HEK293 (cell line): ENCODE data around the gene CASK.

Source experiments
- CTCF ChIP-seq: fragments of 450-650 bp; formaldehyde crosslinking; IDR thresholded peaks from 2 replicates; pipeline ENCODE4 v1.5.1; 2016; ENCODE audit warnings: missing biosample characterization, missing genetic modification characterization
- REST ChIP-seq: fragments of 450-650 bp; formaldehyde crosslinking; IDR thresholded peaks from 2 replicates; pipeline ENCODE4 v1.5.1; 2016; ENCODE audit warnings: missing biosample characterization, missing genetic modification characterization
- SETDB1 ChIP-seq: IDR thresholded peaks from one replicate; pipeline ENCODE4 v1.6.1; 2017; ENCODE audit warnings: mild to moderate bottlenecking, low read length, moderate library complexity, mixed read lengths; ENCODE audit not compliant: insufficient read length
- ZNF155 ChIP-seq: fragments of 450-650 bp; formaldehyde crosslinking; IDR thresholded peaks from 2 replicates; pipeline ENCODE4 v1.5.1; 2016; ENCODE audit warnings: missing biosample characterization, missing genetic modification characterization
- ZNF157 ChIP-seq: fragments of 450-650 bp; formaldehyde crosslinking; IDR thresholded peaks from 2 replicates; pipeline ENCODE4 v1.5.1; 2016; ENCODE audit warnings: missing biosample characterization, missing genetic modification characterization
- ZNF274 ChIP-seq, 2 experiments: fragments of 200-500 bp in 1 of 2; fragments of 450-650 bp in 1 of 2; sonication (Bioruptor generic) in 1 of 2; formaldehyde crosslinking in 1 of 2; IDR thresholded peaks; 2 replicates each; pipeline versions ENCODE4 v1.5.1 to v1.6.1; 2014 to 2016; ENCODE audit warnings: borderline replicate concordance in 1 of 2, inconsistent platforms in 1 of 2, low read length in 1 of 2, missing biosample characterization in 1 of 2, missing genetic modification characterization in 1 of 2
- ZNF558 ChIP-seq: fragments of 450-650 bp; formaldehyde crosslinking; IDR thresholded peaks from 2 replicates; pipeline ENCODE4 v1.5.1; 2016; ENCODE audit warnings: missing biosample characterization, missing genetic modification characterization
- ZNF776 ChIP-seq: fragments of 450-650 bp; formaldehyde crosslinking; IDR thresholded peaks from 2 replicates; pipeline ENCODE4 v1.5.0; 2017; ENCODE audit warnings: missing biosample characterization, missing genetic modification characterization, borderline replicate concordance
- ZXDB ChIP-seq: fragments of 450-650 bp; formaldehyde crosslinking; IDR thresholded peaks from 2 replicates; pipeline ENCODE4 v1.5.1; 2016; ENCODE audit warnings: missing biosample characterization, missing genetic modification characterization
- TF ChIP-seq, protein P1 (sequence below): fragments of 450-650 bp; formaldehyde crosslinking; IDR thresholded peaks from 2 replicates; pipeline ENCODE4 v1.5.1; 2016; ENCODE audit warnings: missing biosample characterization, missing genetic modification characterization, borderline replicate concordance
- TF ChIP-seq, protein P2 (sequence below): fragments of 450-650 bp; formaldehyde crosslinking; IDR thresholded peaks from 2 replicates; pipeline ENCODE4 v1.5.1; 2017; ENCODE audit warnings: missing biosample characterization, missing genetic modification characterization

- TF ChIP-seq ZNF558 (no peak), SETDB1 (no peak), REST (tag by site-specific recombination) (no peak), CTCF (tag by site-specific recombination) (no peak), ZNF776 (no peak), ZNF155 (tag by site-specific recombination) (no peak), ZNF274 (IDR thresholded peaks at IDR 0.05; ENCODE audit: low read length) (no peak), ZNF274 (tag by site-specific recombination; IDR thresholded peaks at IDR 0.05; ENCODE audit: borderline replicate concordance) (no peak), ZXDB (tag by site-specific recombination) (no peak), ZNF157 (no peak)
- TF ChIP-seq, protein P1, sequence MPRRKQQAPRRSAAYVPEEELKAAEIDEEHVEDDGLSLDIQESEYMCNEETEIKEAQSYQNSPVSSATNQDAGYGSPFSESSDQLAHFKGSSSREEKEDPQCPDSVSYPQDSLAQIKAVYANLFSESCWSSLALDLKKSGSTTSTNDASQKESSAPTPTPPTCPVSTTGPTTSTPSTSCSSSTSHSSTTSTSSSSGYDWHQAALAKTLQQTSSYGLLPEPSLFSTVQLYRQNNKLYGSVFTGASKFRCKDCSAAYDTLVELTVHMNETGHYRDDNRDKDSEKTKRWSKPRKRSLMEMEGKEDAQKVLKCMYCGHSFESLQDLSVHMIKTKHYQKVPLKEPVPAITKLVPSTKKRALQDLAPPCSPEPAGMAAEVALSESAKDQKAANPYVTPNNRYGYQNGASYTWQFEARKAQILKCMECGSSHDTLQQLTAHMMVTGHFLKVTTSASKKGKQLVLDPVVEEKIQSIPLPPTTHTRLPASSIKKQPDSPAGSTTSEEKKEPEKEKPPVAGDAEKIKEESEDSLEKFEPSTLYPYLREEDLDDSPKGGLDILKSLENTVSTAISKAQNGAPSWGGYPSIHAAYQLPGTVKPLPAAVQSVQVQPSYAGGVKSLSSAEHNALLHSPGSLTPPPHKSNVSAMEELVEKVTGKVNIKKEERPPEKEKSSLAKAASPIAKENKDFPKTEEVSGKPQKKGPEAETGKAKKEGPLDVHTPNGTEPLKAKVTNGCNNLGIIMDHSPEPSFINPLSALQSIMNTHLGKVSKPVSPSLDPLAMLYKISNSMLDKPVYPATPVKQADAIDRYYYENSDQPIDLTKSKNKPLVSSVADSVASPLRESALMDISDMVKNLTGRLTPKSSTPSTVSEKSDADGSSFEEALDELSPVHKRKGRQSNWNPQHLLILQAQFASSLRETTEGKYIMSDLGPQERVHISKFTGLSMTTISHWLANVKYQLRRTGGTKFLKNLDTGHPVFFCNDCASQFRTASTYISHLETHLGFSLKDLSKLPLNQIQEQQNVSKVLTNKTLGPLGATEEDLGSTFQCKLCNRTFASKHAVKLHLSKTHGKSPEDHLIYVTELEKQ (tag by site-specific recombination): no peak
- TF ChIP-seq, protein P2, sequence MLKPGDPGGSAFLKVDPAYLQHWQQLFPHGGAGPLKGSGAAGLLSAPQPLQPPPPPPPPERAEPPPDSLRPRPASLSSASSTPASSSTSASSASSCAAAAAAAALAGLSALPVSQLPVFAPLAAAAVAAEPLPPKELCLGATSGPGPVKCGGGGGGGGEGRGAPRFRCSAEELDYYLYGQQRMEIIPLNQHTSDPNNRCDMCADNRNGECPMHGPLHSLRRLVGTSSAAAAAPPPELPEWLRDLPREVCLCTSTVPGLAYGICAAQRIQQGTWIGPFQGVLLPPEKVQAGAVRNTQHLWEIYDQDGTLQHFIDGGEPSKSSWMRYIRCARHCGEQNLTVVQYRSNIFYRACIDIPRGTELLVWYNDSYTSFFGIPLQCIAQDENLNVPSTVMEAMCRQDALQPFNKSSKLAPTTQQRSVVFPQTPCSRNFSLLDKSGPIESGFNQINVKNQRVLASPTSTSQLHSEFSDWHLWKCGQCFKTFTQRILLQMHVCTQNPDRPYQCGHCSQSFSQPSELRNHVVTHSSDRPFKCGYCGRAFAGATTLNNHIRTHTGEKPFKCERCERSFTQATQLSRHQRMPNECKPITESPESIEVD (tag by site-specific recombination): no peak
Measured at GRCh38 chrX:41589634-41590270, 333.6 kb downstream of the CASK start.
